Measurements from ENCODE around the gene TMEM109.
"Not testable (repeated sequence)": the region's sequence is repeated elsewhere in the genome, so short reads cannot be mapped to it uniquely, and the experiment has no call there.

Gene TMEM109

GRCh38 chr11:60878245-60879101 lies 35.5 kb upstream of the TMEM109 start:
- no peak for DNase-seq

- DNase-seq = no peak
Observed at GRCh38 chr11:60879104-60879503, 34.9 kb upstream of the TMEM109 start.

- no peak for DNase-seq
Observed at GRCh38 chr11:60879971-60880588, 33.9 kb upstream of the TMEM109 start.

GRCh38 chr11:60880643-60881282 lies 33.2 kb upstream of the TMEM109 start:
- DNase-seq = no peak

GRCh38 chr11:60887556-60887955 lies 26.4 kb upstream of the TMEM109 start:
- peak; percentile 33 for DNase-seq

- no peak for DNase-seq
Observed at GRCh38 chr11:60889869-60890311, 24.1 kb upstream of the TMEM109 start.

GRCh38 chr11:60890696-60891095 lies 23.3 kb upstream of the TMEM109 start:
- no peak for DNase-seq

GRCh38 chr11:60891103-60891741 lies 22.7 kb upstream of the TMEM109 start:
- no peak for DNase-seq

- no peak for DNase-seq
Observed at GRCh38 chr11:60895687-60896086, 18.3 kb upstream of the TMEM109 start.

GRCh38 chr11:60897496-60897895 lies 16.5 kb upstream of the TMEM109 start:
- DNase-seq = no peak

GRCh38 chr11:60899046-60899936 lies 14.7 kb upstream of the TMEM109 start:
- peak; percentile 53 for DNase-seq

GRCh38 chr11:60899977-60900376 lies 14.0 kb upstream of the TMEM109 start:
- DNase-seq = no peak

GRCh38 chr11:60900673-60901404 lies 13.1 kb upstream of the TMEM109 start:
- DNase-seq = no peak

GRCh38 chr11:60902625-60903024 lies 11.3 kb upstream of the TMEM109 start:
- DNase-seq = no peak

GRCh38 chr11:60905047-60905446 lies 8.9 kb upstream of the TMEM109 start:
- DNase-seq = no peak

- DNase-seq = peak; percentile 33
Observed at GRCh38 chr11:60905551-60906113, 8.3 kb upstream of the TMEM109 start.

GRCh38 chr11:60906132-60906972 lies 7.6 kb upstream of the TMEM109 start, which contains the start of gene PRPF19:
PRPF19 (minus strand) TSS chr11:60906585; CDS start chr11:60906382, 203 bp downstream.
- DNase-seq = peak; percentile 94

GRCh38 chr11:60908803-60909202 lies 5.2 kb upstream of the TMEM109 start:
- DNase-seq = no peak

GRCh38 chr11:60909680-60910280 lies 4.2 kb upstream of the TMEM109 start:
- DNase-seq = not testable (repeated sequence)
